Dermis blood vessel endothelial cell (primary cell): Measurements from ENCODE around the gene UCKL1. TPM values are rescaled to one million over a fixed set of nuclear protein-coding genes. Genes with fewer than 3 reads are reported as not detected.
"Not testable (repeated sequence)": the region's sequence is repeated elsewhere in the genome, so short reads cannot be mapped to it uniquely, and the experiment has no call there.

Experiments used
- DNase-seq: peaks from one replicate; pipeline ENCODE4 v3.0.0; 2010
- total RNA-seq: library from RNA; depleted of rRNA; stranded (reverse); fragments of >200 nt; gene quantifications from 2 replicates; pipeline ENCODE4 v1.2.3, GENCODE V29; 2014

The UCKL1 gene
- total RNA-seq, 1 donor from 2014 or later: 40.7 TPM

DNA sequence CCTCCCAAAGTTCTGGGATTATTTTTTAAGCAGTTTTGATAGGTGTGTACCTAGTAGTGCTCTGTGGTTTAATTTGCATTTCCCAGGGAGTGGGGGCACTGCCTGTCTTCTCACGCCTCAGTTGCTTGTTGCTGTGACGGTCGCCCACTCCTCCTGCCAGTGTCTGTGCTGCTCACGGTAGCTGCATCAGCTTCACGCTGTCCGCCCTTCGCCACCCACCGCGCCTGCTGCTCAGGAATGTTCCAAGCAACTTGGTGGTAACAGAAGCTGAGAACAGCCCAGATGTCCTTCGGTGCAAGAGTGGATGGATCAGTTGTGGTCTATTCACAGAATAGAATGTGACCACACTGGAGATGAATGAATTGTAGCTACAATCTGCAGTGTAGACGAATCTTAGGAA is 38.4 kb downstream of the UCKL1 start:
- no peak for DNase-seq

DNA sequence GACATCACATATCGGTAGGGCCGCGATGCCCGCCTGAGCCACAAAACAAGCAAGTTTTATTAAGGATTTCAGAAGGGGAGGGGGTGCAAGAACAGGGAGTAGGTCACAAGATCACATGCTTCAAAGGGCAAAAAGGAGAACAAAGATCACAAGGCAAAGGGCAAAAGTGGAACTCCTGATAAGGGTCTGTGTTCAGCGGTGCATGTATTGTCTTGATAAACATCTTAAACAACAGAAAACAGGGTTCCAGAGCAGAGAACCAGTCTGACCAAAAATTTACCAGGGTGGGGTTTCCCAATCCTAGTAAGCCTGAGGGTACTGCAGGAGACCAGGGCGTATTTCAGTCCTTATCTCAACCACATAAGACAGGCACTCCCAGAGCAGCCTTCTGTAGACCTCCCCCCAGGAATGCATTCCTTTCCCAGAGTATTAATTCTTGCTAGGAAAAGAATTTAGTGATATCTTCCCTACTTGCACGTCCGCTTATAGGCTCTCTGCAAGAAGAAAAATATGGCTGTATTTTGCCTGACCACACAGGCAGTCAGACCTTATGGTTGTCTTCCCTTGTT is 39.8 kb downstream of the UCKL1 start:
- DNase-seq: not testable (repeated sequence)

DNA sequence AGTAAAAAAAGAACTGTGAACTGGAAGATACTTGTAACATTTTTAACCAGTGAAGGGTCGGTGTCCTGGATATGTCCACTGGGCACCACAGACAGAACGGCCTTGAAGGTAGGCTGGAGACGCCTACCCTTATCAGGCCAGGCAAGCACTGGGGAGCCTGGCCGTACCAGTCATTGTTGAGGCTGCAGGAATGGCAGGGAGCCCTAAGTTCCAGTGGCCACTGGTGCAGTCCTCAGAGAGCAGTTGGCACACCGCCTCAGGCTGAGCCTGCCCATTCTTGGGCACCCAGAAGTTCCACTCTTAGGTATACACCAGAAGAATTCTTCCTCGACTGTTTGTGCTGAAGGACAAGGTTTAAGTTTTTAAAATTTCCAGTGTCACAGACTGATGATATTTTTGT is 40.7 kb downstream of the UCKL1 start:
- DNase-seq: no peak

DNA sequence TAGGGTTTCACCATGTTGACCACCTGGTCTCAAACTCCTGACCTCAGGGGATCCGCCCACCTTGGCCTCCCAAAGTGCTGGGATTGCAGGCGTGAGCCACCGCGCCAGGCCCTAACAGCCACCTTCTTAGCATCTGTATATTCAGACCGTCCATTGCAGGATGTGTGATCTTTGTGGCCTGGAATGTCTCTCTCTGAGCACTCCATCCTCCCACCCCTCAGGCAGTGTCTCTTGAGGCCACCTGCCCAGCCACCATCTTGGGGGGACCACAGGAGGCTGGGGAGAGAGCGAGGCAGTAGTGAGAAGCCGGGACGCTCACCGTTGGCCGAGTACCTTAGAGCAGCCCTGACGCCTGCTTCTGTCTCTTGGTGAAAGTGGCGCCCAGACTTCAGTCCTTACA is 42.4 kb downstream of the UCKL1 start:
- DNase-seq: no peak

DNA sequence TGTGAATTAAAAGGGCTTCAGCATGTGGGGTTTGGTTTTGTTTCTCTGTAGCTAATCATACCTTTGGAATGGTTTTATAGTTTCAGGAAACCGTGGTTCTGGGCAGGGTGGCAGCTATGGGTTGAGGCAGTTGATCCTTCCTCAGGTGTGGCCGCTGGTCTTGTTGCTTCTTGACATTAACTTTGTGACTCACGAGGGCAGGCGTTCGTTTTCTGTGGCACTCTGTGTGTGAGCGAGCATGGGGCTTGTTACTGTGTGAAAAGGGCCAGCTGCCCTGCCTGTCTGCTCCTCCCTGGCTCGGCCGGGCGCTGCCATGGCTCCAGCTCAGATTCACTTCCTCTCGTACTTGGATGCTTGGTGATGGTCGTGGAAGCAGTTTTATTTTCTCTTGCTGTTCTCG is 45.0 kb downstream of the UCKL1 start:
- DNase-seq: peak; percentile 23

DNA sequence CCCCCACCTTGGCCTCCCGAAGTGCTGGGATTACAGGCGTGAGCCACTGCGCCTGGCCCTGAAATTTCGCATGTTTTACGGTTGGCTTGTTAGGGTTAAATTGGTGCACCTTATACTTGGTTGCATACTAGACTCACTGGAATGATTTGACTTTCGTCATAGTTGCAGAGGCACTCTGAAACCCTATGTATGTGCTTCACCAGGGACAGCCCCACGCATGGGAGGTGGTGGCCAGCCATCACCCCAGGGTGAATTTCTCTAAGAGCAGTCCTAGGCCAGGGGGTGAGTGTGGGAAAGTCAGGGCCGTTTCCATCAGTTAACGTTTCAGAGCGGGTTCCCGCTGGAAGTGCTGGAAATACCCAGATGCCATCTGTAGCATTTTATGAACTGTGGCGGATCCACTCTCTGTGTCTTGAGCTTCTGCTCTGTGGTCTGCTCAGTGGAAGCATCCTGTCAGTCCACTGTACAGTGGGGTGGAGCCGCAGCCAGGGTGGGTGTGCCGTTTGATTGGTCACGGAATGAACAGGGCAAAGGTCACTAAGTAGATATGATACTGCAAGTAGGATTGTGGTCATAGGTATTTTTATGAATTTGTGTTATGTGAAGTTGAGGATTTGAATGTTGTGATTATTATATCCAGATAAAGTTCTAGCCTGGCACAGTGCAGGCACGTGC is 48.1 kb downstream of the UCKL1 start:
- DNase-seq: no peak

DNA sequence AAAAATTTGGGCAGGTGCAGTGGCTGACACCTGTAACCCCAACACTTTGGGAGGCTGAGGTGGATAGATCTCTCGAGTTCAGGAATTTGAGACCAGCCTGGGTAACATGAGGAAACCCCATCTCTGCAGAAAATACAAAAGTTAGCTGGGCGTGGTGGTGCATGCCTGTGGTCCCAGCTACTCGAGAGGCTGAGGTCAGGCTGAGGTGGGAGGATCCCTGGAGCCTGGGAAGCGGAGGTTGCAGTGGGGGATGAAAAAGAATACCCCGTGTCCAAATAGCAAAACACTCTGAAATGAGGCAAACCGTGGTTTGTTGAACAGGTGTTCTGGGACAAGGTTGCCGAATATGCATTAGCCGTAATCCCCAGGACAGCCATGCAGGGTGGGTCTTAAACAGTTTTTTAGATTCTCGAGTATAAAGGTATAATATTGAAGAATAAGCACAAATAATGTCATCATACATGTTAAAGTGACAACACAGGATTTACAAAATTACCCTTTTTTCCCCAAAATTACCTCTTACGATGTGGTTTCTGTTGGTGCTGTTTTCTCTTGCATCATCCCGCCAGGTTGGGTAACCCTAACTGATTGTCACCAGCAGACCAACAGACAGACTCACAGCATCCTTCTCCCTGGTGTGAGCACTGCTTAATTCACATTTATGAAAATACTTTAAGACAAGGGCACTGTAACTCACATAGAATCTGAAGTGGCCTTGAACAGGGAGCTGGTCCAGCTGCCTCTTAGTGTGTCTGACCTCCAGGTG is 52.2 kb downstream of the UCKL1 start:
- DNase-seq: no peak

DNA sequence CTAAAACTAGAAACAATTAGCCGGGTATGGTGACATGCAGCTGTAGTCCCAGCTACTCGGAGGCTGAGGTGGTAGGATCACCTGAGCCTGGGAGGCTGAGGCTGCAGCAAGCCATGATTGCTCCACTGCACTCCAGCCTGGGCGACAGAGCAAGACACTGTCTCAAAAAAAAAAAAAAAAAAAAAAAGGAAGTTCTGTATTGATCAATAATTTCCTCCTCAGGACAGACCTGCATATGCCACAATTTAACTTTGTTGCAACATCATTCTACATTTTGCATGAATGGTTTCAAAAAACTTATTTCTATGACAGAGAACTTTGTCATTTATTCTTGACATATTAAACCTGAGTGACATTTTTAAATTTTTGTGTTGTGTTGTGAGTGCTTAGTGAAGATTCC is 55.8 kb downstream of the UCKL1 start:
- no peak for DNase-seq

DNA sequence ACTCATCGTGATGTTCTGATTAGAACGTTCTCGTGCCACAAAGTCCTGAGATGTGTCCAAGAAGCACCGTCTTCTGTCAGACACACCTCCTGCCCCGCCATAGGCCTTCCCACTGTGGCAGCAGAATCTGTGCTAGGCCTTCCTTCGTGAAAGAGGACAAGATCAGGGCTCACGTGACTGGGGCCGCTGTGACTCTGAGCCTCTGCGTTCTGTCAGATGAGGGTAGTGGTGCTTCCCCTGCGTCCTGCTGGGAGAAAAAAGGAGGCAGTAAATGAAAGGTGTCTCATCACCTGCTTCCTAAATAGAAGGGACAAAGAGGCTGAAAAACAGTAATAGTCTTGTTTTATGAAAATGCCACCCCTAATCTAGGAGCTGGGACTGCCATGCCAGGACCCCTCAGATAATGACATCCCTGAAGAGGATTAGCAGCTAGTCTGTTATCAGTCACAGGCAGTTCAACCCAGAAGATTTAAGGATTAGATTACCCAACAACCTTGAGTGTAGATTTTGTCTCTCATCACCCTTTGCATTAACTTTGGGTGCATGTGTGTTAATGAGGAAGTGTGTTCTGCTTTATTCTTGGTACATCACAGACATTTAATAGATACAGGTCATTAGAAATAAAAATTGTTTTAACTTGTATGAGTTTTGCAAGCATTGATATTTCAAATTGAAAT is 57.2 kb downstream of the UCKL1 start:
- no peak for DNase-seq

DNA sequence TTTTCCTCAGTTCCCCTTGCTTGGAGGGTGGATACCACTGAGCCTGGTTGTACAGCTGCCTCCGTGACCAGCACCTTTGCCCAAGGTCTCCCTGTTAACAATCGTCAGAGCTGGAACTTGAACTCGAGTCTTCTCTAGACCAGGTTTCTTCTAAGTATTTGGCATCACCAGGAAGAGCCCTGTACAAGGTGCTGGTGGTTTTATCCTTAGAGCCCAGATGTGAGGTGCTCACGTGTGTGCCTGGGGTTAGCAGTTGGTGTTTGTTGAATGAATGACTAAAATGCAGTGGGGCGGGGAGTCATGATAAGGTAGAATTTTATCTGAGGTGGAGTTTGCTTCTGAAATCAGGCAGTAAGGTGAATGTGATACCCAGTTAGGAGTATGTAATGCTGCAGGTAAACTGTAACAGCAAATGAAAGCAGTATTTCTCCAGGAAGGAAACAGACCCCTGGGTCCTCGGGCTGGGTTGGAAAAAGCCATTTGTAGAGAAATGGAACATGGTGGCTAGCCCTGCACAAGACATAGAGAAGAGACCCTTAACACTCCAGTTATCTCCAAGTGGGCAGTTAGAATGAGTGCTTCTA is 58.1 kb downstream of the UCKL1 start:
- no peak for DNase-seq

DNA sequence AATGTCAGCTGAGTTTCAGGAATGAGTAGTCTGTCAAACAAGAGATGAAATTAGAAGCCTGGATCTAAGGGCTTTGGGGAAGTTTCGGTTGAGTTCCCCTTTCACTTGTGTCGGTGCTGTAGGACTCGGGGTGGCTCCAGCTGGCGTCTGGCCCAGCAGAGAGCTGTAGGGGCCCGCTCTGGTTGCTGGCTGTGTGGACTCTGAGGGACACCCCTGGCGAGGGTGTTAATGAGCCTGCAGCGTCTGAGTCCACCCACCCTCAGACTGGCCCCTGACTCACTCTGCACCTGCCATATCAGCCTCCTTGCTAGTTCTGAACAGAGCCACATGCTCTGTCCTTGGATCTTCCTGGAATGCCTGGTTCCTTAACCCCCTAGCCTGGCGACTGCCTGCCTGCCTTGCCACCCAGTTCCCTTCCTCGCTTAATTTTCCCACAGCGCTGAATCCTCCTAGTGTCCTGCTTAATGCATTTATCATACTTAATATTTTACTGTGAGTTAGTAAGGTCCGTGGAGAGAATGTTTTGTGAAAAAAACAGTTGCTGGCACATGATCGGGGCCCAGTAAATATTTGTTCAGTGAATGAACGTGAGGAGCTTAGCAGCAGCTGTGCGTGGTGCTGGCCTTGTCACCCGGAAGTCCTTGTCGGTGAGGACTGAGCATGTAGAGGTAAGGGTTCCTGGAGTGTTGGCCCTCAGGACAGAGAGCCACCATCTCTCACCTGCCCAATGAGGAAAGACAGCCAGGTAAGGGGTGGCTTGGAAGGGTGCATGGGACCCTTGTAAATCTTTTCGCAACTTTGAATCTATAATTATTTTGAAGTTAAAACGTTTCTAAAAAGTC is 59.7 kb downstream of the UCKL1 start:
- DNase-seq: peak; percentile 50

DNA sequence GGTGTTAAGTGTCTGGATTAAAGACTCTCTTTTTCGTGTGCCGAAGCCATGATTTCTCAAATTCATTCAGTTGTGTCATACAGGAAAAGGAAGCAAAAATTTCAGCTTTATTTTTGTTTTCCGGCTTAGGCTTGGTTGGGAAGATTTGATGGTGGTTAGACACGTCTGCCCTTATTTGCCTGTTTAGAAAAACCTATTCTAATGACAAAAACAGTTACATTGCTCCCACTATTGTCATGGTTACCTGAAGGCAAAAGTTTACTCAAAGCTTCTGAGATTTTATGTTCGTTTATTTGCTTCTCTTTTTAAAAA is 60.3 kb downstream of the UCKL1 start:
- DNase-seq: peak; percentile 52

DNA sequence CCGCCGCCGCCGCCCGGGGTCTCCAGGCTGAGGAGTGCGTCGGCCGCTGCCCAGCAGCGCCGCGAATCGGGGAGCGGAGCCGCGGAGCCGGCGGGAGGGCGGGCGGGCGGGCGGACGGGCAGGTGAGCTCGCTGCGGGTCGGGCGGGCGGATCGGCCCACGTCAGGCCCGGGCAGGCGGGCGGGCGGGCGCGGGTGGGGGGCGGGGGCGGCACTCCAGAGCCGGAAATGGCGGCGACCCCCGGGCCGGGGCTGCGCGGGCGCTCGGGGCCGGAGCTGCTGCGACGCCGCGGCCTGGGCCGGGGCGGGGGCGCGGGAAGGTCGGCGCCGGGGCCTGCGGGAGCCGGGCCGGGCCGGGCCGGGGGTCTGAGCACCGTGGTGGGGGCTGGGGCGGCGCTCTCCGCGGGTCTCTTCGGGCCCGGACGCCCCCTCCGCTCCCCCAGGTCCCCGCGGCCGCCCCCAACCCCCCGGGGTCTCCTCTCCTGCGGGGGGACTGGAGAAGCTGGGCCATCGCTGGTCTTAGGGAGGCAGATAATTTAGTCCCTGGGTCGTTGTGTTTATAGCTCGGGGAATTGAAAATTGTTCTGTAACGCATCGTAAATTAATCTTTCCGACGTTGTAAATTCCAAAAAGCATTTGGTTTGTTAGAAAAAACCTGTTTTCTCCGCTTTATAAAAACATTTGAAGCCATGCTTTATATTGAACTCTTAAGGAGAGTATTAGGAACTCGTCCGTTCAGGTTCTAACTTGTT is 60.8 kb downstream of the UCKL1 start:
- DNase-seq: no peak

DNA sequence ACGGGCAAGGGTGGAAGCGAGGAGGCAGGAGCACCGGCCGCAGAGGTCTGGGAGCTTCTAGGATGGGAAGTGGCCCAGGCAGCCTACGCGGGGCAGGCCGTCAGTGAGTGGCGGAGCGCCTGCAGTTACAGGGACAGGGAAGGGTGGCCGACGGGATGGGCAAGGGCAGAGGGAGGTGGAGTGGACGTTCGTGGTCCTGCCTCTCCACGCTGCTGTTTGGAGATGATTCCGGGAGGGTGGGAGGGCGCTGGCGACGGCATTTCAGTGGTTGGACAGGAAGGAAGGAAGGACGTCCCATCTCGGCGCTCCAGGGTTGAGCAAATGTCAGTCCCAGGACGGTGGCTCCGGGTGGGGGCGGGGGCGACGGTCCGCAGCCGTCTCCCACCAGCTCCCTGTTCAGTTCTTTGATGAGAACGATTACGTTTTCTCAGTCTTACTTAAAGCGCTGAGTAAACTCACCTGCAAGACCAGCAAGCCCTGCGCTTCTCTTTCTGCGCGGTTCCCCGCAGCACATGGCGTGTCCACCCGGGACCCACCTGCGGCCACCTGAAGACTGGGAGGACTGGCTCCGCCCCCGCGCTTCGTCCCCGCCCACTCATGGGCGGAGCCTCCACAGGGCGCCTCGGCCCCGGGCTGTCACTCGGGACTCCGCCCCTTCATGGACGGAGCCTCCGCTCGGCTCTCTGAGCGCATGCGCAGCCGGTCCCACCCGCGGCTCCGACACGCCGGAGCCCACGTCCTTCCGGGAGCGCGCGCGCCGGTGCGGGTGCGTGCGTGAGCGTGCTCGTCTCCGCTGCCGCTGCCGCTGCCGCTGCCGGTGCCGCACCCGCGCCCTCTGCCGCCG is 61.6 kb downstream of the UCKL1 start, which contains the start of gene DNAJC5:
DNAJC5 (plus strand) TSS at position 769 of the 844 bp plus-strand sequence. CDS start 33,220 bp downstream, outside the sequence.
- DNase-seq: peak; percentile 96

DNA sequence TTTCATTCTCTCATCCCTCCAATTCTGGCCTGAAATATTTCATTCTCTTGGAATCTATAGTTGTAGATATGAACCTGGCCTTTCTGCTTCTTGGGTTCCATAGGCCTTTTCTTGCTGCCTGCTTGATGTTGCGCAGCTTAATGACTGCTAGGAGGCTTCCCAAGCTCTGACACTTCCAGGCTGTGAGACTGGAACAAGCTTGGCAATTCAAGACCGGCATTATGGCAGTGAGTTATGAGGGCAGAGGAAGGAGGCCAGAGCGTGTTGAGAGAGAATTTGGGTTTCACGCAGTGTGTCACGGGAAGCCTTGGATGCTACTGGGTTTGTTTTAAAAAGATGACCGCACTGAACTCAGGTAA is 62.2 kb downstream of the UCKL1 start:
- DNase-seq: peak; percentile 17

DNA sequence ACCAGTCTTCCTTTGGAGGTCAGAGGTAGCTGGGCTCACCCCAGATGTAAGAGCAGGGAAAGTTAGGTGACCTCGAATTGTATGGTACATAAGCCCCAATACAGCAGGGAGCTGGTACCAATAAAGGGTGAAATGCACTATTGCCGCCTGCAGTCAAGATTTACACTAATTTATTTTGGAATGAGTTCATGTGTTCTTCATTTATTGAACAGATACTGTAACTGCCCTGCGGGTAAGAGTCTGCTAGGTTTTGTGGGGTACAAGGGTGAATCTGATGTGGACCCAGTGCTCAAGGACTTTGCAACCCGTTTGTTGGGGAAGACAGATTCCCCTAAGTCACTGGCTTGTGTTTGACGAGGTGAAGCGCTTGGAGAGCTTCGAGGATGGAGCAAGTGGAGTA is 63.8 kb downstream of the UCKL1 start:
- DNase-seq: no peak

DNA sequence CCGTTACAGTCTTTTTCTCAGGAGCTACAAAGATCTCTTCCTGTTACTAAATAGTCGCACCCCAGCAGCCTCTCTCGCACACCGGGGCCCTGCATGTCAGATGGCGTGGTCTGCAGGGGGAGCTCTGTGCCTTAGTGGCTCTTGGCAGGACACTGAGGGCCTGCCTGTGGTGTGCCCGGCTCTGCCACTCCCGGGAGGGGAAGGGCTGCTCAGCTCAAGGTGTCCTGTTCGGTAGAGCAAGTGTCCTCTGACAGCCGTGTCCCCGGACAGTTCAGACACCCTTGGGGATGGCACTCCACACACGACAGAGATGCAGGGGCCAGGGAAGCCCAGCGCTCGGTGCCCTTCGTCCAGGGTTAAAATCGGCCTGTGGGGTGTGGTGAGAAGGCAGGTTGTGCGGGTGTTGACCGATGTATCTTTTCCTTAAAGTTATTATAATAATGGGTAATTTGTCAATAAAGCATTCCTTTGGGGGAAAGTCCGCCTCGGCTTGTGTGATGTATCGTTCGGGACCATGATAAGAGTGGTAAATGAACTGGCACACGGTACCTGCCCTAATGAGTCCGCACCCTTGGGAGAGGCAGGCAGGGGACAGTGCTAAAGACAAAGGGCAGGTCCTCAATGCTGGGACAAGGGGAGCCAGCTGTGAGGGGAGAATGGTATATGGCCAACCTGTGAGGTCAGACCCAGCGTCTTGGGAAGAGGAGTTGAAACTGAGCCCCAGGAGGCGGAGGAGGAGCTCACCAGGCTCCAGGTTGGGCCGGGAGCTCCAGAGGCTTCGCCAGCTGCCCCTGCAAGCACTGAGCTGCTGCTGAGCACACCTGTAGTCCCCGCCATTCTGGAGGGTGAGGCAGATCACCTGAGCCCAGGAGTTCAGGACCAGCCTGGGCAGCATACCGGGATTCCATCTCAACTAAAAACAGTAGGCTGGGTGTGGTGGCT is 64.9 kb downstream of the UCKL1 start:
- DNase-seq: no peak

DNA sequence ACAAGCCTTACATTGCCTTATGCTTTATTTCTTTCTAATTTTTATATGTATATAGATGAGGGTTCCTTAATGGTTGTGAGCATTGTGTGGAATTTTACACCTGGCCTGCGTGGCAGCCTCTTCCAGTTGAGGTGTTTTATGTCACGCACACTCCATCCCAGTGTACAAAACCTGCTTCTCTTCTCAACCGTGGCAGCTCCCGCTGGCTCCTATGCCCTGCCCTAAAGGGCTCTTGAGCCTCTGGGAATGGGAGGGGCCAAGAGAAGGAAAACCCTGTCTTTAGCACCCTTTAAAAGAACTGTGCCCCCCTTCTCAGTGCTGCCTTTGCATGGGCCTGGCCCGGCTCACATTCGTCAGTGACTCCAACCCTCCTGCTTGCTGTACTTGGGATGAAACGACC is 65.6 kb downstream of the UCKL1 start:
- no peak for DNase-seq

DNA sequence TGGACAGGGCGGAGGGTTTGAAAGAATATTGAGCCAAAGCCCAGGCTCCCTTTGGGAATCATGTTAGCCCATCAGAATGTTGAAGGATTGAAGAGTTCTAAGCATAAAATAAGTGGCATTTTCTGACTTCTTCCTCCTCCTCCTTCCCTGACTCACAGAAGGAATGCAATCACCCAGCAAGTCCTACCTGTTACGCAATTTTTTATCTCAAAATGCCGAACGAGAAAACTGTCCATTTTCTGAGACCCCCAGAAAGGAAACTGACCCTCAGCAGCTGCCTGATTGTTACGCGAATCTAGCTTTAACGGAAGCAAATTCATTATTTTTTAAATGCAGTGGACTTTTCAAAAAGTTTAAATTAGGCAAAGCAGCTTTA is 66.0 kb downstream of the UCKL1 start:
- no peak for DNase-seq
